ENCODE results near the gene AFF4.
"Not testable (repeated sequence)": the region's sequence is repeated elsewhere in the genome, so short reads cannot be mapped to it uniquely, and the experiment has no call there.

AFF4 gene

GRCh38 chr5:132952829-132953228 lies 10.6 kb downstream of the AFF4 start:
- DNase-seq = no peak

- DNase-seq = no peak
These were observed 11.5 kb downstream of the AFF4 start for GRCh38 chr5:132951897-132952296.

GRCh38 chr5:132949136-132949535 lies 14.3 kb downstream of the AFF4 start:
- no peak for DNase-seq

- DNase-seq = no peak
These were observed 15.8 kb downstream of the AFF4 start for GRCh38 chr5:132947671-132948070.

GRCh38 chr5:132945315-132945714 lies 18.1 kb downstream of the AFF4 start:
- DNase-seq = not testable (repeated sequence)

GRCh38 chr5:132943362-132944022 lies 19.9 kb downstream of the AFF4 start:
- DNase-seq = no peak

- DNase-seq = no peak
These were observed 22.1 kb downstream of the AFF4 start for GRCh38 chr5:132941331-132941730.

- DNase-seq = no peak
These were observed 35.4 kb downstream of the AFF4 start for GRCh38 chr5:132928062-132928407.

- DNase-seq = no peak
These were observed 35.9 kb downstream of the AFF4 start for GRCh38 chr5:132927355-132928061.

- DNase-seq = no peak
These were observed 37.0 kb downstream of the AFF4 start for GRCh38 chr5:132926437-132926836.

GRCh38 chr5:132916086-132916485 lies 47.3 kb downstream of the AFF4 start:
- no peak for DNase-seq

- DNase-seq = no peak
These were observed 47.8 kb downstream of the AFF4 start for GRCh38 chr5:132915681-132916080.

- DNase-seq = no peak
These were observed 53.7 kb downstream of the AFF4 start for GRCh38 chr5:132909702-132910101.

- no peak for DNase-seq
These were observed 56.3 kb downstream of the AFF4 start for GRCh38 chr5:132907161-132907560.

- DNase-seq = peak in 1 of 5 experiments; percentile 9
These were observed 57.5 kb downstream of the AFF4 start for GRCh38 chr5:132905938-132906337.

- no peak for DNase-seq
These were observed 61.7 kb downstream of the AFF4 start for GRCh38 chr5:132901730-132902129.

- no peak for DNase-seq
These were observed 62.4 kb downstream of the AFF4 start for GRCh38 chr5:132901036-132901435.

GRCh38 chr5:132898094-132898493 lies 65.3 kb downstream of the AFF4 start:
- DNase-seq = no peak

- DNase-seq = peak in 1 of 5 experiments; percentile 24
These were observed 66.7 kb downstream of the AFF4 start for GRCh38 chr5:132896685-132897084.

- no peak for DNase-seq
These were observed 67.6 kb downstream of the AFF4 start for GRCh38 chr5:132895719-132896305.

- no peak for DNase-seq
These were observed 72.6 kb downstream of the AFF4 start for GRCh38 chr5:132890817-132891216.

- no peak for DNase-seq
These were observed 73.9 kb downstream of the AFF4 start for GRCh38 chr5:132889501-132889900.

- DNase-seq = no peak
These were observed 76.2 kb downstream of the AFF4 start for GRCh38 chr5:132887283-132887682.

Data from T-helper 2 cell (primary cell).